ENCODE data around the gene DOK4. TPM values are rescaled to one million over a fixed set of nuclear protein-coding genes. Genes with fewer than 3 reads are reported as not detected.

Gene DOK4
- total RNA-seq, 1 experiment from 2014 or later = 13.1 TPM

- Histone ChIP-seq H2AK5ac (ENCODE audit: insufficient read length, low read length) (no peak overlapping the region), H2BK15ac (ENCODE audit: low read depth, low read length) (no peak overlapping the region), H3K56ac (ENCODE audit: insufficient read length, low read depth, low read length) (no peak overlapping the region), H3K23me2 (ENCODE audit: insufficient read length, low read depth, low read length, poor library complexity, severe bottlenecking) (no peaks in the 10 kb centered on the region), H3K27ac (ENCODE audit: insufficient read length, low read depth, low read length) (no peak overlapping the region), H2BK5ac (ENCODE audit: insufficient read length, low read length) (no peak overlapping the region), H3K9ac (ENCODE audit: extremely low read depth, insufficient read length, low read length) (no peak overlapping the region), H3K18ac (ENCODE audit: insufficient read length, low read depth, low read length) (no peak overlapping the region), H3T11ph (ENCODE audit: low read length) (no peak overlapping the region), H3K4ac (ENCODE audit: low read depth, low read length) (no peak overlapping the region), H4K20me1 (ENCODE audit: control insufficient read depth, insufficient read depth, insufficient read length) (no peaks in the 10 kb centered on the region), H4K5ac (ENCODE audit: insufficient read length, low read depth, low read length) (no peak overlapping the region), H2BK12ac (ENCODE audit: insufficient read length, low read depth, low read length) (no peak overlapping the region), H4K8ac (replicated peaks; ENCODE audit: insufficient read length, low read depth, low read length) (no peak overlapping the region), H3K4me2 (ENCODE audit: insufficient read depth, insufficient read length, low read length) (no peak overlapping the region), H3K4me1 (ENCODE audit: insufficient read depth, low read length) (no peaks in the 10 kb centered on the region; the same call in 1 of the 2 replicates), H3K14ac (ENCODE audit: insufficient read depth, low read length) (no peak overlapping the region), H2AFZ (ENCODE audit: low read length) (no peak overlapping the region), H3K79me2 (ENCODE audit: insufficient read depth, low read length) (no peaks in the 10 kb centered on the region), H3K79me1 (ENCODE audit: insufficient read depth, low read depth, low read length, poor library complexity, severe bottlenecking) (no peaks in the 10 kb centered on the region), H2BK120ac (ENCODE audit: low read depth, low read length, poor library complexity, severe bottlenecking) (no peak overlapping the region), H3K27me3 (ENCODE audit: insufficient read depth, low read length) (no peaks in the 10 kb centered on the region), H4K91ac (ENCODE audit: insufficient read length, low read depth, low read length) (no peak overlapping the region), H3K9me3 (ENCODE audit: control insufficient read depth, low read depth, low read length) (no peaks in the 10 kb centered on the region), H2BK20ac (ENCODE audit: low read depth, low read length, poor library complexity, severe bottlenecking) (no peak overlapping the region), H3K23ac (ENCODE audit: insufficient read length, low read depth, low read length) (no peak overlapping the region)
- no CpG with 5 or more reads among the region's 13 CpGs for WGBS (ENCODE audit: extremely low coverage, insufficient read length, low lambda C conversion rate)
- Mint-ChIP-seq H3K4me3 (no peak overlapping the region), H3K27ac (no peak overlapping the region), H3K27me3 (ENCODE audit: low read depth) (peaks cover 12% of the 10 kb centered on the region), H3K36me3 (ENCODE audit: insufficient read depth in 1 of 3, low read depth in 3 of 3) (no peaks in the 10 kb centered on the region), H3K4me1 (no peaks in the 10 kb centered on the region), H3K9me3 (no peaks in the 10 kb centered on the region)
- DNase-seq = no peak
- TF ChIP-seq CTCF (conservative IDR thresholded peaks at IDR 0.05) = no peak
Observed at GRCh38 chr16:57497121-57497520, 10.8 kb upstream of the DOK4 start.

Data from H9 (cell line).